ENCODE results near the gene HELQ.

- TF ChIP-seq ZBTB33 (IDR thresholded peaks at IDR 0.05; ENCODE audit: extremely low read depth, insufficient replicate concordance, low read length) (no peak), POLR2A (IDR thresholded peaks at IDR 0.05; ENCODE audit: borderline replicate concordance, extremely low read depth, insufficient read depth, insufficient read length) (no peak), CTCF (IDR thresholded peaks at IDR 0.05 in 2 of 3, conservative IDR thresholded peaks at IDR 0.05 in 1 of 3; ENCODE audit: borderline replicate concordance in 1 of 3, insufficient read depth in 1 of 3, low read depth in 2 of 3, low read length in 2 of 3) (no peak), EGR1 (IDR thresholded peaks at IDR 0.05; ENCODE audit: low read depth) (no peak), EZH2 (IDR thresholded peaks at IDR 0.05) (no peak), POLR2AphosphoS5 (IDR thresholded peaks at IDR 0.05; ENCODE audit: low read depth, low read length) (no peak), SP1 (IDR thresholded peaks at IDR 0.05; ENCODE audit: low read depth) (no peak), SIN3A (IDR thresholded peaks at IDR 0.05; ENCODE audit: low read depth) (no peak), CEBPB (IDR thresholded peaks at IDR 0.05; ENCODE audit: low read depth) (no peak), EZH2phosphoT487 (IDR thresholded peaks at IDR 0.05; ENCODE audit: borderline replicate concordance) (no peak)
Observed at GRCh38 chr4:83503974-83504373, 48.4 kb upstream of the HELQ start.

Data from HCT116 (cell line).